Measurements from ENCODE around the gene RAD23A.

DNA sequence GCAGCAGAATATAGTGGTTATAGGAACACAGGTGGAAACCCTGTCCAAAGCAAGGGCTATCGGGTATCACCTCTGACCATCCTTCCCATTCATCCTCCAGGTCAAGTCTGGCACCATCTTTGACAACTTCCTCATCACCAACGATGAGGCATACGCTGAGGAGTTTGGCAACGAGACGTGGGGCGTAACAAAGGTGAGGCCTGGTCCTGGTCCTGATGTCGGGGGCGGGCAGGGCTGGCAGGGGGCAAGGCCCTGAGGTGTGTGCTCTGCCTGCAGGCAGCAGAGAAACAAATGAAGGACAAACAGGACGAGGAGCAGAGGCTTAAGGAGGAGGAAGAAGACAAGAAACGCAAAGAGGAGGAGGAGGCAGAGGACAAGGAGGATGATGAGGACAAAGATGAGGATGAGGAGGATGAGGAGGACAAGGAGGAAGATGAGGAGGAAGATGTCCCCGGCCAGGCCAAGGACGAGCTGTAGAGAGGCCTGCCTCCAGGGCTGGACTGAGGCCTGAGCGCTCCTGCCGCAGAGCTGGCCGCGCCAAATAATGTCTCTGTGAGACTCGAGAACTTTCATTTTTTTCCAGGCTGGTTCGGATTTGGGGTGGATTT lies 2.1 kb upstream of the RAD23A start:
- TF ChIP-seq, protein P1, sequence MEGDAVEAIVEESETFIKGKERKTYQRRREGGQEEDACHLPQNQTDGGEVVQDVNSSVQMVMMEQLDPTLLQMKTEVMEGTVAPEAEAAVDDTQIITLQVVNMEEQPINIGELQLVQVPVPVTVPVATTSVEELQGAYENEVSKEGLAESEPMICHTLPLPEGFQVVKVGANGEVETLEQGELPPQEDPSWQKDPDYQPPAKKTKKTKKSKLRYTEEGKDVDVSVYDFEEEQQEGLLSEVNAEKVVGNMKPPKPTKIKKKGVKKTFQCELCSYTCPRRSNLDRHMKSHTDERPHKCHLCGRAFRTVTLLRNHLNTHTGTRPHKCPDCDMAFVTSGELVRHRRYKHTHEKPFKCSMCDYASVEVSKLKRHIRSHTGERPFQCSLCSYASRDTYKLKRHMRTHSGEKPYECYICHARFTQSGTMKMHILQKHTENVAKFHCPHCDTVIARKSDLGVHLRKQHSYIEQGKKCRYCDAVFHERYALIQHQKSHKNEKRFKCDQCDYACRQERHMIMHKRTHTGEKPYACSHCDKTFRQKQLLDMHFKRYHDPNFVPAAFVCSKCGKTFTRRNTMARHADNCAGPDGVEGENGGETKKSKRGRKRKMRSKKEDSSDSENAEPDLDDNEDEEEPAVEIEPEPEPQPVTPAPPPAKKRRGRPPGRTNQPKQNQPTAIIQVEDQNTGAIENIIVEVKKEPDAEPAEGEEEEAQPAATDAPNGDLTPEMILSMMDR (IDR thresholded peaks at IDR 0.05) = no peak
- no peak for TF ChIP-seq POLR2A (IDR thresholded peaks at IDR 0.05)
